Measurements from ENCODE around the gene RGS9BP. TPM values are rescaled to one million over a fixed set of nuclear protein-coding genes. Genes with fewer than 3 reads are reported as not detected.

RGS9BP gene
- total and polyA plus RNA-seq, 2 donors (not counting 1 experiment from before 2014, with no cell fraction given) = 0.09 to 0.66 TPM

GRCh38 chr19:32677657-32678056 lies 2.0 kb downstream of the RGS9BP start:
- no peak overlapping the region for H3K4me3 ChIP-seq (replicated peaks in 1 of 4; ENCODE audit: control extremely low read depth in 1 of 4, insufficient read depth in 1 of 4, low read depth in 3 of 4, low read length in 4 of 4)

GRCh38 chr19:32680986-32681385 lies 5.3 kb downstream of the RGS9BP start:
- Histone ChIP-seq H3K27ac (ENCODE audit: insufficient read depth, low read length) (no peak overlapping the region), H3K9ac (ENCODE audit: insufficient read depth, low read length) (no peak overlapping the region), H3K79me2 (ENCODE audit: control insufficient read depth, insufficient read depth, low read length) (no peaks in the 10 kb centered on the region), H3K4me1 (ENCODE audit: control insufficient read depth, extremely low read depth, insufficient read depth, low read length) (no peaks in the 10 kb centered on the region), H2AFZ (ENCODE audit: low read length) (no peak overlapping the region), H4K20me1 (ENCODE audit: control insufficient read depth, extremely low read depth, insufficient read depth, low read length) (no peaks in the 10 kb centered on the region), H3K9me3 (ENCODE audit: control insufficient read depth, insufficient read depth, low read depth, low read length) (no peaks in the 10 kb centered on the region), H3K27me3 (ENCODE audit: control insufficient read depth, insufficient read depth, low read length) (peaks cover 21% of the 10 kb centered on the region), H3K4me3 (replicated peaks in 1 of 4; ENCODE audit: control extremely low read depth in 1 of 4, insufficient read depth in 1 of 4, low read depth in 3 of 4, low read length in 4 of 4) (no peak overlapping the region), H3K4me2 (ENCODE audit: extremely low read depth, insufficient read depth, low read length) (no peak overlapping the region), H3K36me3 (ENCODE audit: control insufficient read depth, insufficient read depth, low read length) (no peaks in the 10 kb centered on the region)
- no peak for DNase-seq (ENCODE audit: low read depth in 2 of 2)
- TF ChIP-seq EZH2 (IDR thresholded peaks at IDR 0.05; ENCODE audit: low read length, missing control alignments) (no peak), CTCF (conservative IDR thresholded peaks at IDR 0.05 in 1 of 2, IDR thresholded peaks at IDR 0.05 in 1 of 2; ENCODE audit: low read depth in 1 of 2, low read length in 2 of 2) (no peak)

More at GRCh38 chr19:32677657-32678056, 2.0 kb downstream of the RGS9BP start:
- TF ChIP-seq CTCF (conservative IDR thresholded peaks at IDR 0.05 in 1 of 2, IDR thresholded peaks at IDR 0.05 in 1 of 2; ENCODE audit: low read depth in 1 of 2, low read length in 2 of 2) (no peak), EZH2 (IDR thresholded peaks at IDR 0.05; ENCODE audit: low read length, missing control alignments) (no peak)
- H3K36me3 ChIP-seq (ENCODE audit: control insufficient read depth, insufficient read depth, low read length) = no peaks in the 10 kb centered on the region
- no peak for DNase-seq (ENCODE audit: low read depth in 2 of 2)
- no peaks in the 10 kb centered on the region for H3K9me3 ChIP-seq (ENCODE audit: control insufficient read depth, insufficient read depth, low read depth, low read length)
- no peak overlapping the region for H3K4me2 ChIP-seq (ENCODE audit: extremely low read depth, insufficient read depth, low read length)
- H3K79me2 ChIP-seq (ENCODE audit: control insufficient read depth, insufficient read depth, low read length) = peaks cover 19% of the 10 kb centered on the region
- no peak overlapping the region for H2AFZ ChIP-seq (ENCODE audit: low read length)
- H3K4me1 ChIP-seq (ENCODE audit: control insufficient read depth, extremely low read depth, insufficient read depth, low read length) = no peaks in the 10 kb centered on the region
- no peaks in the 10 kb centered on the region for H4K20me1 ChIP-seq (ENCODE audit: control insufficient read depth, extremely low read depth, insufficient read depth, low read length)
- H3K27ac ChIP-seq (ENCODE audit: insufficient read depth, low read length) = no peak overlapping the region
- H3K27me3 ChIP-seq (ENCODE audit: control insufficient read depth, insufficient read depth, low read length) = peaks cover 24% of the 10 kb centered on the region
- H3K9ac ChIP-seq (ENCODE audit: insufficient read depth, low read length) = no peak overlapping the region

DNA sequence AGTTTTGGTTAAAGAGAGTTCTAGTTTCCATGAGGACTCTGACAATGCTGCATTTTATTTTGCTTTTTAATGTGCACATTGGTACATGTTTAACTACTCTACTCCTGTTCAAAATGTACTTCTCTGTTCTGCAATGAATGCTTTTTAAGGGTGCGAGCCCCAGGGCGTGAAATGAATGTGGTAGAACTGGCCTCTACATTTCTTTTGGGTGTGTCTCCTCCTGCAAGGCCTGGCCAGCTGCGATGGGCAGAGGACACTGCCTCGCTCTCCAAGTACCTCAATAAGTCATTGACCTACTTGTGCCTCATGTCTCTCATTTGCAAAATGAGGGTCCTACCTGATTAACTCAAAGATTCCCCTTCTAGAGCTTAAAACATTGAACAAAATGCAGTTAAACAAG lies 6.7 kb downstream of the RGS9BP start:
- Histone ChIP-seq H3K4me1 (ENCODE audit: control insufficient read depth, extremely low read depth, insufficient read depth, low read length) (no peaks in the 10 kb centered on the region), H3K27ac (ENCODE audit: insufficient read depth, low read length) (no peak overlapping the region), H3K27me3 (ENCODE audit: control insufficient read depth, insufficient read depth, low read length) (peaks cover 7% of the 10 kb centered on the region), H3K79me2 (ENCODE audit: control insufficient read depth, insufficient read depth, low read length) (no peaks in the 10 kb centered on the region), H3K9ac (ENCODE audit: insufficient read depth, low read length) (no peak overlapping the region), H3K9me3 (ENCODE audit: control insufficient read depth, insufficient read depth, low read depth, low read length) (no peaks in the 10 kb centered on the region), H3K4me2 (ENCODE audit: extremely low read depth, insufficient read depth, low read length) (no peak overlapping the region), H3K36me3 (ENCODE audit: control insufficient read depth, insufficient read depth, low read length) (no peaks in the 10 kb centered on the region), H3K4me3 (replicated peaks in 1 of 4; ENCODE audit: control extremely low read depth in 1 of 4, insufficient read depth in 1 of 4, low read depth in 3 of 4, low read length in 4 of 4) (no peak overlapping the region), H4K20me1 (ENCODE audit: control insufficient read depth, extremely low read depth, insufficient read depth, low read length) (no peaks in the 10 kb centered on the region), H2AFZ (ENCODE audit: low read length) (no peak overlapping the region)
- no peak for DNase-seq (ENCODE audit: low read depth in 2 of 2)
- TF ChIP-seq EZH2 (IDR thresholded peaks at IDR 0.05; ENCODE audit: low read length, missing control alignments) (no peak), CTCF (conservative IDR thresholded peaks at IDR 0.05 in 1 of 2, IDR thresholded peaks at IDR 0.05 in 1 of 2; ENCODE audit: low read depth in 1 of 2, low read length in 2 of 2) (no peak)

All from fibroblast of lung (primary cell).